Common myeloid progenitor, CD34-positive (primary cell): Measurements from ENCODE around the gene APMAP.
"Not testable (repeated sequence)": the region's sequence is repeated elsewhere in the genome, so short reads cannot be mapped to it uniquely, and the experiment has no call there.

Experiments used
- CTCF ChIA-PET: fragments of 350-600 bp; sonication (Branson Sonifier 250); formaldehyde crosslinking; loops from one replicate; lab custom pipeline; 2021; ENCODE audit warnings: antibody characterized with exemption; lab: Charles Lee
- POLR2A ChIA-PET: fragments of 350-600 bp; sonication (Branson Sonifier 250); formaldehyde crosslinking; loops from one replicate; lab custom pipeline; 2021; ENCODE audit warnings: antibody characterized with exemption; lab: Charles Lee
- DNase-seq, 3 donors: peaks; one replicate each; pipeline versions ENCODE4 v3.0.0 to v3.0.0-alpha.2; 2013
- H3K27ac ChIP-seq, 2 experiments: 1 replicate in 1 of 2; 2 replicates in 1 of 2; pipeline ENCODE4 v1.7.0; 2013; ENCODE audit warnings: inconsistent platforms in 2 of 2, low read length in 2 of 2, mild to moderate bottlenecking in 2 of 2, low read depth in 1 of 2, moderate library complexity in 1 of 2; ENCODE audit not compliant: severe bottlenecking in 2 of 2, insufficient read depth in 1 of 2, poor library complexity in 1 of 2
- H3K27me3 ChIP-seq, 5 experiments: replicated peaks in 2 of 5; 1 replicate in 3 of 5; 2 replicates in 2 of 5; pipeline versions ENCODE4 v1.6.1 to v1.7.0; 2013; ENCODE audit warnings: low read length in 4 of 5, mild to moderate bottlenecking in 2 of 5, moderate library complexity in 2 of 5, inconsistent platforms in 1 of 5; ENCODE audit not compliant: insufficient read depth in 5 of 5, control insufficient read depth in 4 of 5
- H3K36me3 ChIP-seq, 4 experiments: 1 replicate in 2 of 4; 2 replicates in 2 of 4; pipeline versions ENCODE4 v1.6.1 to v1.7.0; 2013; ENCODE audit warnings: low read length in 3 of 4, control low read depth in 1 of 4, mild to moderate bottlenecking in 1 of 4; ENCODE audit not compliant: control insufficient read depth in 4 of 4, insufficient read depth in 4 of 4
- H3K4me1 ChIP-seq, 4 experiments: 1 replicate in 3 of 4; 2 replicates in 1 of 4; pipeline versions ENCODE4 v1.6.1 to v1.7.1; 2013; ENCODE audit warnings: low read length in 3 of 4, mild to moderate bottlenecking in 3 of 4, control low read depth in 1 of 4, inconsistent platforms in 1 of 4, moderate library complexity in 1 of 4; ENCODE audit not compliant: control insufficient read depth in 4 of 4, insufficient read depth in 4 of 4; ENCODE audit errors: control extremely low read depth in 1 of 4
- H3K4me3 ChIP-seq, 7 experiments: 1 replicate in 4 of 7; 2 replicates in 3 of 7; pipeline versions ENCODE4 v1.5.1 to v1.7.0; 2013; ENCODE audit warnings: mild to moderate bottlenecking in 7 of 7, low read length in 6 of 7, moderate library complexity in 6 of 7, inconsistent platforms in 2 of 7, low read depth in 2 of 7, control low read depth in 1 of 7; ENCODE audit not compliant: insufficient read depth in 4 of 7, control insufficient read depth in 1 of 7; ENCODE audit errors: extremely low read depth in 1 of 7
- H3K9me3 ChIP-seq, 5 experiments: 1 replicate in 4 of 5; 2 replicates in 1 of 5; pipeline versions ENCODE4 v1.6.1 to v1.7.1; 2013; ENCODE audit warnings: low read length in 4 of 5, mild to moderate bottlenecking in 2 of 5, inconsistent platforms in 1 of 5, low read depth in 1 of 5, moderate library complexity in 1 of 5; ENCODE audit not compliant: control insufficient read depth in 4 of 5, insufficient read depth in 2 of 5; ENCODE audit errors: control extremely low read depth in 1 of 5
- WGBS: methylation state at CpG from one replicate; pipeline ENCODE4 v1.1.5; 2013; ENCODE audit not compliant: insufficient coverage; 5-methylcytosine and 5-hydroxymethylcytosine counted together

The APMAP gene

DNA sequence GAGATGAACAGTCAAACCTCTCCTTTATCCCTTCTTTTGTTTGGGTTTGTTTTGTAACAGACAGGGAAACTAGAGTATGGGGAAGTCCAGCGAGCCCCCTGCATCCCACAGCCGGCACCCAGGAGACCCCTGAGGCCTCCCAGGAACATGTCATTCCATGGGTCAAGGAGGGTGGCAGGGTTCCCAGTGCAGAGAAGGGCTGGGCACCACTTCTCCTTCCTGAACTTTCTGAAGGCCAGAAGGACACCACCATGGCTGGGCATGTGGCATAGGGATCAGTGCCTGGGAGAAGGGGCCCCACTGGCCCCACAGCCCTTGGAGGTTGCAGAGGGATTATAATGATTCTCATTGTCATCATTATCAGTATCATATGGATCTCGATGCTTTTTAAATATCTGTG is 57.4 kb downstream of the APMAP start:
- Histone ChIP-seq H3K9me3 (peaks cover 0 to 8% (median 0%) of the 10 kb centered on the region in 5 experiments), H3K27me3 (no peaks in the 10 kb centered on the region), H3K36me3 (no peaks in the 10 kb centered on the region), H3K4me3 (no peak overlapping the region), H3K4me1 (peaks cover 0 to 40% (median 31%) of the 10 kb centered on the region in 4 experiments), H3K27ac (no peak overlapping the region)
- no peak for DNase-seq
- POLR2A ChIA-PET, result no interaction called here
- 100% methylated on average over 1 of the region's 3 CpGs for WGBS
- CTCF ChIA-PET, result no interaction called here

DNA sequence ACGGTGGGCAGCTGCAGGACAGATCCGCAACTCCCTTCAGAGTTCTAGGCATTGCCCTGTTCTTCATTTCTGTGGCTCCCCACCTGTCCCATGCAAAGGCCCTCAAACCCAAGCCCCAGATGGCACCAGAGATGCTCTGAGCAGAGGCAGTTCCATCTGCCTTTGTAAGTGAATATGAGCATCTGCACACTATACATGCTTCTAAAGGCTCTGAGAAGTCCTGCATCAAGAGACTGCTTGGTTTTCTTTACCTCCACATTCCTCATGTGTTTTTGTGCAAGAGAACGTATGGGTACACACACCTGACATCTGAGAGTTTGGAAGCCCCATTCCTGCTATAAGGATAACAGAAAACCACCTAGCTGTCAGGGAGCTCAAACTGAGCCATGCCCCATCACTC is 57.8 kb downstream of the APMAP start:
- whole genome bisulfite sequencing, result 63% methylated on average over 2 of the region's 3 CpGs
- no peaks in the 10 kb centered on the region for H3K27me3 ChIP-seq
- POLR2A ChIA-PET, result no interaction called here

DNA sequence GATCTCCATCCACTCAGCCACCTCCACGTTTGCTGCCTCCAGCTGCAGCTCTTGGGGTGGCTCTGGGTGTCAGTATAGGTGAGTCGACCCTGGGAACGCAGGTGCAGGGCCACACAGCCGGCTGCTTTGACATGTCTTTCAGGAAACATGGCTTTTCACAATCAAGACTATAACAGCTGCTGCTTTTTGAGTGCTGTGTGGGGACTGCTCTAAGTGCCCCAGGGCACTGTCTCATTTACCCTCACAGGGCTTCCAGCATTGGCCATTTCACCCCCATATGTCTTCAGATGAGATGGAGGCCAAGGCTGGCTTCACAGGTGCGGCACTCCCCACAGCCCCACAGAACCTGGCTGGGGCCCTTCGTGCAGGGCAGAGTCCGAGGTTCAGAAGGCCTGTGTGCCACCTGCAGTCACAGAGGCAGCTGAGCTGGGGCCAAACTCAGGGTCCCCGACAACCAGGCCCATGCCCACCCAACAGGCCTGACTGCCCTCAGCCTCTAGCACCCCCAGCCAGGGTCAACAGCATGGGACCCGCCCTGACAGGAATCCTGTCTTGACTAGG is 58.4 kb downstream of the APMAP start:
- ChIA-PET POLR2A (interaction anchor here (0.7 kb wide), 1 partner anchor 59 kb away, joined by 3 read pairs; no protein-coding TSS in a partner anchor), CTCF (no interaction called here)
- peaks cover 0 to 8% (median 0%) of the 10 kb centered on the region in 5 experiments for H3K9me3 ChIP-seq
- no peak overlapping the region for H3K4me3 ChIP-seq
- H3K4me1 ChIP-seq, result peaks cover 0 to 40% (median 31%) of the 10 kb centered on the region in 4 experiments
- no peak overlapping the region for H3K27ac ChIP-seq
- no peaks in the 10 kb centered on the region for H3K36me3 ChIP-seq
- WGBS, result 94% methylated on average over 9 of the region's 9 CpGs
- no peak for DNase-seq
- H3K27me3 ChIP-seq, result no peaks in the 10 kb centered on the region

More for the DNA sequence above, 57.8 kb downstream of the APMAP start:
- Histone ChIP-seq H3K4me3 (no peak overlapping the region), H3K36me3 (no peaks in the 10 kb centered on the region), H3K4me1 (peaks cover 0 to 40% (median 31%) of the 10 kb centered on the region in 4 experiments), H3K27ac (no peak overlapping the region), H3K9me3 (peaks cover 0 to 8% (median 0%) of the 10 kb centered on the region in 5 experiments)
- DNase-seq, result no peak
- CTCF ChIA-PET, result no interaction called here

DNA sequence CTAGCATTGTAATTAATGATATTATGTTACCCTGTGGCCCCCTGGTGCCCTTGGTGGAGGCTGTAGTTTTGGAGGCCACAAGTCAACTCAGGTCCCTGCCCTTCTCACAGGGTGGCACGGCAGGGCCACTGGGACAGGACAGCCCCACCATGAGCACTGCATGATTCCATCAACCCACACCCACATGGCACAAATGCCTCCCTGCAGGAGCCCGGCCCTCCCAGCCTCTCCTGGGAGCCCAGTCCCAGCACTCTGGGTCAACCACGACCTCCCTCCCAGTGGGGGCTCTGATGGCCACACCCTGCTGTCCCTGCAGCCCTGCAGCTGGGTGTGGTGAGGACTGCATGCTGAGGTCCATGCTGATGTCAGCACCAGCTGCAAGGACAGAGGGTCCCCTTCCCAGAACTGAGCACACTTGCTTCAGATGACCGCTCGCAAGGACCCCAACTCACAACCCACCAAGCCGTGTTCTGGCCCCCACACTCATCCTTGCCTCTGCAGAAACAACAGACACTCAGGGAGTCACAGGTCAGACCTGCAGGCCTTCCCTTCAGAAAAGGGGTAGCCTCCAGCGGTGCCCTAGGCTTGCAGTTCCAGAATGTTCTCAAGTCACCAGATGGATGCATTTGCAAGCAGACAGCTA is 59.2 kb downstream of the APMAP start:
- H3K4me3 ChIP-seq, result no peak overlapping the region
- H3K27me3 ChIP-seq, result no peaks in the 10 kb centered on the region
- CTCF ChIA-PET, result interaction anchor here (1.5 kb wide), 1 partner anchor 9 kb away, joined by 5 read pairs; no protein-coding TSS in a partner anchor
- peaks cover 0 to 8% (median 0%) of the 10 kb centered on the region in 5 experiments for H3K9me3 ChIP-seq
- no peak for DNase-seq
- H3K36me3 ChIP-seq, result no peaks in the 10 kb centered on the region
- 98% methylated on average over 7 of the region's 7 CpGs for WGBS
- no peak overlapping the region for H3K27ac ChIP-seq
- H3K4me1 ChIP-seq, result peaks cover 0 to 40% (median 31%) of the 10 kb centered on the region in 4 experiments
- POLR2A ChIA-PET, result interaction anchor here (0.7 kb wide), 1 partner anchor 60 kb away, joined by 3 read pairs; no protein-coding TSS in a partner anchor

DNA sequence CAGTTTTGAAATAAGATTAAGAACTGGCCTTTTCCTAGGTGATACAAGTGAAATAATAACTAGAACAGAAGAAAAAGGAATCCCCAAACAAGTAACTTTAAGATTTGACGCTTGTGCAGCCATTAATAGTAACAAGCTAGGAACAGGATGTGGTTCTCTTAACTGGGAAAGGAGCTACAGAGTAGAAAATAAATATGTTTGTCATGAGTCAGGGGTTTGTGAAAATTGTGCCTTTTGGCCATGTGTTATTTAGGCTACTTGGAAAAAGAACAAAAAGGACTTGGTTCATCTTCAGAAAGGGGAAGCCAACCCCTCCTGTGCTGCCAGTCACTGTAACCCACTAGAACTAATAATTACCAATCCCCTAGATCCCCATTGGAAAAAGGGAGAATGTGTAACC is 60.7 kb downstream of the APMAP start:
- 0% methylated on average over 1 of the region's 1 CpG for WGBS
- POLR2A ChIA-PET, result not testable (repeated sequence)

DNA sequence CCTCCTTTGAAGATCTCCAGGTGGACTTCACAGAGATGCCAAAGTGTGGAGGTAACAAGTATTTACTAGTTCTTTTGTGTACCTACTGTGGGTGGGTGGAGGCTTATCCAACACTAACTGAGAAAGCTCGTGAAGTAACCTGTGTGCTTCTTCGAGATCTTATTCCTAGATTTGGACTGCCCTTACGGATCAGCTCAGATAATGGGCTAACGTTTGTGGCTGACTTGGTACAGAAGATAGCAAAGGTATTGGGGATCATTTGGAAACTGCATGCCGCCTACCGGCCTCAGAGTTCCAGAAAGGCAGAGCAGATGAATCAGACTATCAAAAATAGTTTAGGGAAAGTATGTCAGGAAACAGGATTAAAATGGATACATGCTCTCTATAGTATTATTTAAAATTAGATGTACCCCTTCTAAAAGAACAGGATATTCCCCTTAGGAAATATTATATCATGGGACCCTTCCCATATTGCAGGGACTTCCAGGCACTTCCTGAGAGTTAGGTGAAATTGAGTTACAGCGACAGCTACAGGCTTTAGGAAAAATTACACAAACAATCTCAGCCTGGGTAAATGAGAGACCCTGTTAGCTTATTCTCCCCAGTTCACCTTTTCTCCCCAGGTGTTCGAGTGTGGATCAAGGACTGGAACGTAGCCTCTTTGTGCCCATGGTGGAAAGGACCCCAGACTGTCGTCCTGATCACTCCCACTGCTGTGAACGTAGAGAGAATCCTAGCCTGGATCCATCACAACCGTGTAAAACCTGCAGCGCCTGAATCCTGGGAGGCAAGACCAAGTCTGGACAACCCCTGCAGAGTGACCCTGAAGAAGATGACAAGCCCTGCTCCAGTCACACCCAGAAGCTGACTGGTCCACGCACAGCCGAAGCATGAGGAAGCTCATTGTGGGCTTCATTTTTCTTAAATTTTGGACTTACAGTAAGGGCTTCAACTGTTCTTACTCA is 61.5 kb downstream of the APMAP start:
- H3K36me3 ChIP-seq, H3K27me3 ChIP-seq, H3K27ac ChIP-seq, POLR2A ChIA-PET, H3K9me3 ChIP-seq, DNase-seq: not testable (repeated sequence)
- WGBS, result 69% methylated on average over 13 of the region's 15 CpGs
- Histone ChIP-seq H3K4me1 (peaks cover 0 to 40% (median 31%) of the 10 kb centered on the region in 4 experiments), H3K4me3 (peak overlapping the region in 1 of 7 experiments; percentile 2)
- CTCF ChIA-PET, result interaction anchor here (0.6 to 3.1 kb wide), 24 partner anchors 7 to 884 kb away, joined by 3 to 20 read pairs (median 3); no protein-coding TSS in a partner anchor

More for the DNA sequence above, 60.7 kb downstream of the APMAP start:
- H3K4me1 ChIP-seq, result peaks cover 0 to 40% (median 31%) of the 10 kb centered on the region in 4 experiments
- H3K9me3 ChIP-seq, H3K27me3 ChIP-seq, H3K36me3 ChIP-seq, H3K27ac ChIP-seq: not testable (repeated sequence)
- peak overlapping the region in 1 of 7 experiments; percentile 2 for H3K4me3 ChIP-seq
- DNase-seq, result peak in 2 of 3 donors; percentile 67 to 68
- CTCF ChIA-PET, result interaction anchor here (1.1 to 3.1 kb wide), 8 partner anchors 11 to 77 kb away, joined by 3 to 20 read pairs (median 6); no protein-coding TSS in a partner anchor
